Liver (tissue), 9 donors: ENCODE data around the gene EXD2. TPM values are rescaled to one million over a fixed set of nuclear protein-coding genes. Genes with fewer than 3 reads are reported as not detected.

ENCODE experiments used
- DNase-seq: peaks from one replicate; pipeline ENCODE4 v3.0.0-alpha.2; 2017; ENCODE audit warnings: low spot score
- H3K27ac ChIP-seq, 2 donors: one replicate each; pipeline ENCODE4 v1.7.0; 2013; ENCODE audit warnings: inconsistent platforms in 2 of 2, low read length in 2 of 2, control low read depth in 1 of 2, low read depth in 1 of 2, mild to moderate bottlenecking in 1 of 2
- H3K27me3 ChIP-seq, 4 donors: one replicate each; pipeline versions ENCODE4 v1.6.1 to v1.7.0; 2013; ENCODE audit warnings: low read length in 3 of 4, inconsistent platforms in 1 of 4, mild to moderate bottlenecking in 1 of 4, moderate library complexity in 1 of 4; ENCODE audit not compliant: control insufficient read depth in 4 of 4, insufficient read depth in 4 of 4
- H3K36me3 ChIP-seq, 4 donors: one replicate each; pipeline versions ENCODE4 v1.6.1 to v1.7.0; 2013; ENCODE audit warnings: low read length in 3 of 4, mild to moderate bottlenecking in 3 of 4, low read depth in 1 of 4, moderate library complexity in 1 of 4; ENCODE audit not compliant: control insufficient read depth in 4 of 4, insufficient read depth in 3 of 4
- H3K4me1 ChIP-seq, 4 donors: one replicate each; pipeline versions ENCODE4 v1.6.1 to v1.7.0; 2013; ENCODE audit warnings: low read length in 3 of 4, mild to moderate bottlenecking in 3 of 4, moderate library complexity in 1 of 4; ENCODE audit not compliant: control insufficient read depth in 4 of 4, insufficient read depth in 4 of 4
- H3K4me3 ChIP-seq, 3 donors: one replicate each; pipeline versions ENCODE4 v1.6.1 to v1.7.0; 2013; ENCODE audit warnings: low read length in 3 of 3, control low read depth in 1 of 3, low read depth in 1 of 3, mild to moderate bottlenecking in 1 of 3
- H3K9ac ChIP-seq, 2 donors: one replicate each; pipeline ENCODE4 v1.7.0; 2013; ENCODE audit warnings: low read length in 2 of 2, mild to moderate bottlenecking in 2 of 2, moderate library complexity in 2 of 2, control low read depth in 1 of 2, low read depth in 1 of 2
- H3K9me3 ChIP-seq, 4 donors: one replicate each; pipeline versions ENCODE4 v1.6.1 to v1.7.0; 2013; ENCODE audit warnings: low read length in 3 of 4; ENCODE audit not compliant: control insufficient read depth in 4 of 4
- ATF3 ChIP-seq: IDR thresholded peaks from 2 replicates; pipeline ENCODE4 v1.6.1; 2016; ENCODE audit warnings: antibody characterized with exemption
- CTCF ChIP-seq: fragments of 150-350 bp; IDR thresholded peaks from 2 replicates; pipeline ENCODE4 v1.5.1; 2017; ENCODE audit warnings: improper control_type of control experiment, low read depth, low read length; ENCODE audit not compliant: missing input control
- EGR1 ChIP-seq, 2 donors: IDR thresholded peaks; 2 replicates each; pipeline ENCODE4 v1.6.1; 2016 to 2018; ENCODE audit warnings: antibody characterized with exemption in 2 of 2, low read depth in 2 of 2
- FOXA1 ChIP-seq: IDR thresholded peaks from 2 replicates; pipeline ENCODE4 v1.6.1; 2016; ENCODE audit warnings: antibody characterized with exemption
- FOXA2 ChIP-seq: IDR thresholded peaks from 2 replicates; pipeline ENCODE4 v1.6.1; 2016; ENCODE audit warnings: antibody characterized with exemption
- GABPA ChIP-seq, 2 donors: IDR thresholded peaks in 1 of 2; conservative IDR thresholded peaks in 1 of 2; 2 replicates each; pipeline ENCODE4 v1.6.1; 2016; ENCODE audit warnings: antibody characterized with exemption in 2 of 2, mild to moderate bottlenecking in 1 of 2, moderate library complexity in 1 of 2
- HNF4A ChIP-seq, 2 donors: conservative IDR thresholded peaks; 2 replicates each; pipeline ENCODE4 v1.6.1; 2016; ENCODE audit warnings: antibody characterized with exemption in 2 of 2, mild to moderate bottlenecking in 2 of 2
- HNF4G ChIP-seq: IDR thresholded peaks from 2 replicates; pipeline ENCODE4 v1.6.1; 2016; ENCODE audit warnings: antibody characterized with exemption
- JUND ChIP-seq, 2 donors: IDR thresholded peaks; 2 replicates each; pipeline ENCODE4 v1.6.1; 2016; ENCODE audit warnings: antibody characterized with exemption in 2 of 2
- MAX ChIP-seq: IDR thresholded peaks from 2 replicates; pipeline ENCODE4 v1.6.1; 2016; ENCODE audit warnings: antibody characterized with exemption
- NR2F2 ChIP-seq: IDR thresholded peaks from 2 replicates; pipeline ENCODE4 v1.6.1; 2016; ENCODE audit warnings: antibody characterized with exemption
- RAD21 ChIP-seq, 2 donors: IDR thresholded peaks; 2 replicates each; pipeline ENCODE4 v1.6.1; 2016; ENCODE audit warnings: antibody characterized with exemption in 2 of 2, mild to moderate bottlenecking in 2 of 2
- REST ChIP-seq: IDR thresholded peaks from 2 replicates; pipeline ENCODE4 v1.6.1; 2016; ENCODE audit warnings: antibody characterized with exemption, mild to moderate bottlenecking
- RXRA ChIP-seq, 2 donors: IDR thresholded peaks; 2 replicates each; pipeline ENCODE4 v1.6.1; 2017 to 2018; ENCODE audit warnings: antibody characterized with exemption in 2 of 2, mild to moderate bottlenecking in 1 of 2
- SP1 ChIP-seq: IDR thresholded peaks from 2 replicates; pipeline ENCODE4 v1.6.1; 2018; ENCODE audit warnings: antibody characterized with exemption, mild to moderate bottlenecking
- TAF1 ChIP-seq: conservative IDR thresholded peaks from 2 replicates; pipeline ENCODE4 v1.6.1; 2016; ENCODE audit warnings: antibody characterized with exemption, mild to moderate bottlenecking
- YY1 ChIP-seq: IDR thresholded peaks from 2 replicates; pipeline ENCODE4 v1.6.1; 2016; ENCODE audit warnings: antibody characterized with exemption, mild to moderate bottlenecking
- ZBTB33 ChIP-seq: IDR thresholded peaks from 2 replicates; pipeline ENCODE4 v1.6.1; 2016; ENCODE audit warnings: antibody characterized with exemption
- whole genome bisulfite sequencing: extraction: QIAGEN DNeasy Blood & Tissue Kit; methylation state at CpG from one replicate; pipeline ENCODE4 v1.1.7; 2013; 5-methylcytosine and 5-hydroxymethylcytosine counted together
- polyA plus RNA-seq, 2 donors: library from polyadenylated mRNA; stranded (reverse) in 1 of 2; unstranded in 1 of 2; fragments of 200-250 nt in 1 of 2; fragments of >200 nt in 1 of 2; fragmentation: Nextera tagmentation in 1 of 2; extraction: Ambion mirVana in 1 of 2; gene quantifications; one replicate each; pipeline versions ENCODE4 v1.2.1 to v1.2.3, GENCODE V29; 2013 to 2015
- total RNA-seq, 2 donors: library from RNA; depleted of rRNA; stranded (reverse); fragments of >200 nt; gene quantifications; one replicate each; pipeline ENCODE4 v1.2.3, GENCODE V29; 2014
- donor health status: healthy.
- donor health status: healthy.
- donor health status: healthy.
- donor health status: healthy.
- donor health status: healthy.

EXD2 gene
- total and polyA plus RNA-seq, 4 donors = 4.7 to 8.8 (median 5.0) TPM

GRCh38 chr14:69291396-69291795 is 100.1 kb downstream of the EXD2 start:
- no peak overlapping the region for H3K9ac ChIP-seq
- DNase-seq = no peak
- no peaks in the 10 kb centered on the region for H3K9me3 ChIP-seq
- no peak overlapping the region for H3K27ac ChIP-seq
- H3K4me3 ChIP-seq = no peak overlapping the region
- H3K36me3 ChIP-seq = no peaks in the 10 kb centered on the region
- H3K4me1 ChIP-seq = peaks cover 0 to 9% (median 0%) of the 10 kb centered on the region in 4 donors
- 80% methylated on average over 5 of the region's 5 CpGs for WGBS
- no peaks in the 10 kb centered on the region for H3K27me3 ChIP-seq
- no peak for TF ChIP-seq MAX
- TF ChIP-seq REST = no peak
- no peak for TF ChIP-seq EGR1 (IDR thresholded peaks at IDR 0.05; ENCODE audit: low read depth in 2 of 2)
- no peak for TF ChIP-seq FOXA2
- no peak for TF ChIP-seq CTCF
- no peak for TF ChIP-seq YY1
- no peak for TF ChIP-seq RAD21 (IDR thresholded peaks at IDR 0.05)
- TF ChIP-seq TAF1 = no peak
- no peak for TF ChIP-seq JUND (IDR thresholded peaks at IDR 0.05)
- no peak for TF ChIP-seq HNF4G
- TF ChIP-seq FOXA1 = no peak
- no peak for TF ChIP-seq SP1
- no peak for TF ChIP-seq HNF4A (conservative IDR thresholded peaks at IDR 0.05)
- TF ChIP-seq RXRA (IDR thresholded peaks at IDR 0.05) = no peak
- TF ChIP-seq NR2F2 = no peak
- TF ChIP-seq GABPA (IDR thresholded peaks at IDR 0.05 in 1 of 2, conservative IDR thresholded peaks at IDR 0.05 in 1 of 2) = no peak
- TF ChIP-seq ATF3 = no peak

- H3K4me1 ChIP-seq = peaks cover 0 to 9% (median 0%) of the 10 kb centered on the region in 4 donors
- no peaks in the 10 kb centered on the region for H3K36me3 ChIP-seq
- no peak overlapping the region for H3K27ac ChIP-seq
- no peak for DNase-seq
- no peak overlapping the region for H3K4me3 ChIP-seq
- no peak overlapping the region for H3K9ac ChIP-seq
- WGBS = 87% methylated on average over 5 of the region's 5 CpGs
- no peaks in the 10 kb centered on the region for H3K9me3 ChIP-seq
- no peaks in the 10 kb centered on the region for H3K27me3 ChIP-seq
- TF ChIP-seq ATF3 (no peak), ZBTB33 (no peak), RAD21 (IDR thresholded peaks at IDR 0.05) (no peak), GABPA (IDR thresholded peaks at IDR 0.05 in 1 of 2, conservative IDR thresholded peaks at IDR 0.05 in 1 of 2) (no peak), EGR1 (IDR thresholded peaks at IDR 0.05; ENCODE audit: low read depth in 2 of 2) (no peak), NR2F2 (no peak), CTCF (no peak), RXRA (IDR thresholded peaks at IDR 0.05) (no peak), FOXA1 (no peak)
These were observed 100.7 kb downstream of the EXD2 start for GRCh38 chr14:69291891-69292561.
